Endothelial cell of umbilical vein (primary cell): ENCODE data around the gene DHX36. TPM values are rescaled to one million over a fixed set of nuclear protein-coding genes. Genes with fewer than 3 reads are reported as not detected.

ENCODE experiments used
- BruUV-seq: library from RNA; stranded (reverse); fragments of 400-500 nt; replicated peaks from 2 replicates; lab custom pipeline; 2021; lab: Mats Ljungman, UMichigan
- CTCF ChIA-PET: fragments of 300-600, 350-600 bp; sonication (Branson Sonifier 250); formaldehyde crosslinking; loops from one replicate; lab custom pipeline; 2021; ENCODE audit warnings: antibody characterized with exemption, inconsistent platforms; lab: Charles Lee
- POLR2A ChIA-PET: fragments of 300-600, 350-600 bp; sonication (Branson Sonifier 250); formaldehyde crosslinking; loops from one replicate; lab custom pipeline; 2021; ENCODE audit warnings: antibody characterized with exemption, inconsistent platforms; lab: Charles Lee
- DNase-seq: peaks from one replicate; pipeline ENCODE4 v3.0.0-alpha.2; 2011; ENCODE audit warnings: low read depth, low spot score
- FAIRE-seq: peaks from 2 replicates; lab custom pipeline; 2011; peaks lifted over from hg19 to GRCh38; lab: Jason Lieb, UNC
- H2AFZ ChIP-seq: 2 replicates; pipeline ENCODE4 v1.6.0; 2012; ENCODE audit warnings: low read depth, low read length, control low read depth, inconsistent platforms
- H3K27ac ChIP-seq: 2 replicates; pipeline ENCODE4 v1.5.1; 2011; ENCODE audit warnings: low read depth, mild to moderate bottlenecking, control low read depth, low read length, moderate library complexity; ENCODE audit not compliant: insufficient read depth
- H3K27me3 ChIP-seq, 2 experiments: 2 replicates each; pipeline versions ENCODE4 v1.6.0 to v1.6.1; 2011; ENCODE audit warnings: low read length in 2 of 2, mixed read lengths in 1 of 2; ENCODE audit not compliant: control insufficient read depth in 2 of 2, insufficient read depth in 2 of 2
- H3K36me3 ChIP-seq, 2 experiments: 2 replicates in 1 of 2; 3 replicates in 1 of 2; pipeline ENCODE4 v1.5.1; 2011; ENCODE audit warnings: low read length in 2 of 2, mild to moderate bottlenecking in 1 of 2, moderate library complexity in 1 of 2; ENCODE audit not compliant: control insufficient read depth in 2 of 2, insufficient read depth in 2 of 2; ENCODE audit errors: extremely low read depth in 1 of 2
- H3K4me1 ChIP-seq: 3 replicates; pipeline ENCODE4 v1.5.1; 2011; ENCODE audit warnings: mild to moderate bottlenecking, low read length; ENCODE audit not compliant: control insufficient read depth, insufficient read depth; ENCODE audit errors: extremely low read depth
- H3K4me2 ChIP-seq: 2 replicates; pipeline ENCODE4 v1.6.1; 2011; ENCODE audit warnings: low read length, control low read depth, mixed read lengths; ENCODE audit not compliant: insufficient read depth
- H3K4me3 ChIP-seq, 3 experiments: fragments of 200-600 bp in 1 of 3; sonication (generic), shearing (Covaris generic) in 1 of 3; replicated peaks in 1 of 3; 2 replicates each; pipeline ENCODE4 v1.5.1; 2011 to 2016; ENCODE audit warnings: control low read depth in 3 of 3, low read length in 3 of 3, mild to moderate bottlenecking in 2 of 3, inconsistent platforms in 1 of 3, low read depth in 1 of 3, moderate library complexity in 1 of 3; ENCODE audit not compliant: insufficient read depth in 1 of 3
- H3K79me2 ChIP-seq: 2 replicates; pipeline ENCODE4 v1.6.0; 2012; ENCODE audit warnings: low read length, inconsistent platforms; ENCODE audit not compliant: control insufficient read depth, insufficient read depth
- H3K9ac ChIP-seq: replicated peaks from 2 replicates; pipeline ENCODE3; 2011; ENCODE audit warnings: low read length, control low read depth; ENCODE audit not compliant: insufficient read depth; ENCODE audit errors: extremely low read depth
- H3K9me1 ChIP-seq: replicated peaks from 3 replicates; pipeline ENCODE4 v1.6.0; 2011; ENCODE audit warnings: mild to moderate bottlenecking, low read length; ENCODE audit not compliant: control insufficient read depth, insufficient read depth; ENCODE audit errors: extremely low read depth
- H3K9me3 ChIP-seq: replicated peaks from 2 replicates; pipeline ENCODE4 v1.5.1; 2012; ENCODE audit warnings: low read length, inconsistent platforms; ENCODE audit not compliant: control insufficient read depth, insufficient read depth
- H4K20me1 ChIP-seq: replicated peaks from 2 replicates; pipeline ENCODE3; 2011; ENCODE audit warnings: mild to moderate bottlenecking, low read length; ENCODE audit not compliant: control insufficient read depth, insufficient read depth; ENCODE audit errors: extremely low read depth
- CTCF ChIP-seq, 2 donors: IDR thresholded peaks; 1 replicate in 1 of 2; 2 replicates in 1 of 2; pipeline ENCODE4 v1.5.1; 2011; ENCODE audit warnings: low read length in 2 of 2, mild to moderate bottlenecking in 2 of 2, moderate library complexity in 2 of 2, control low read depth in 1 of 2, inconsistent platforms in 1 of 2, low read depth in 1 of 2; ENCODE audit not compliant: insufficient read depth in 1 of 2; ENCODE audit errors: extremely low read depth in 1 of 2
- EZH2 ChIP-seq: IDR thresholded peaks from 2 replicates; pipeline ENCODE4 v1.6.1; 2012; ENCODE audit warnings: borderline replicate concordance, low read depth, mild to moderate bottlenecking, moderate library complexity, low read length, inconsistent platforms; ENCODE audit not compliant: severe bottlenecking
- FOS ChIP-seq: IDR thresholded peaks from 2 replicates; pipeline ENCODE4 v1.6.1; 2011; ENCODE audit warnings: mild to moderate bottlenecking, low read length, moderate library complexity, borderline replicate concordance; ENCODE audit not compliant: insufficient read depth
- GATA2 ChIP-seq: IDR thresholded peaks from 2 replicates; pipeline ENCODE4 v1.7.0; 2011; ENCODE audit warnings: low read depth, mild to moderate bottlenecking, moderate library complexity, mixed read lengths, low read length; ENCODE audit not compliant: insufficient read length, insufficient read depth
- JUN ChIP-seq: IDR thresholded peaks from 2 replicates; pipeline ENCODE4 v1.6.1; 2011; ENCODE audit warnings: borderline replicate concordance, low read depth; ENCODE audit not compliant: insufficient read length, insufficient read depth
- MAX ChIP-seq: IDR thresholded peaks from 2 replicates; pipeline ENCODE4 v1.6.1; 2011; ENCODE audit not compliant: insufficient read depth, insufficient read length
- MYC ChIP-seq: IDR thresholded peaks from one replicate; pipeline ENCODE4 v1.6.1; 2011; ENCODE audit warnings: mild to moderate bottlenecking, low read depth, low read length
- POLR2A ChIP-seq: IDR thresholded peaks from 2 replicates; pipeline ENCODE4 v1.6.1; 2012; ENCODE audit warnings: low read depth, mild to moderate bottlenecking, control low read depth, low read length
- POLR2AphosphoS5 ChIP-seq: IDR thresholded peaks from 2 replicates; pipeline ENCODE4 v1.6.1; 2012; ENCODE audit warnings: low read depth, mild to moderate bottlenecking, control low read depth, low read length, moderate library complexity; ENCODE audit not compliant: insufficient read depth
- dilution Hi-C: fragments of 300-500 bp; cut with MboI; formaldehyde crosslinking; loops from one replicate; pipeline ENCODE4 v1.15.0; 2019; ENCODE audit warnings: low sequenced_read_pairs; ENCODE audit not compliant: extremely low pct_ligation_motif_present
- intact Hi-C: fragments of 100-400 bp; cut with micrococcal nuclease; formaldehyde crosslinking; loops from one replicate; pipeline ENCODE4 v1.10.0; 2022
- polyA plus RNA-seq, 4 experiments: library from polyadenylated mRNA; depleted of rRNA in 3 of 4; stranded (reverse) in 3 of 4; unstranded in 1 of 4; fragments of >200 nt; gene quantifications; 2 replicates each; pipeline versions ENCODE4 v1.2.1 to v1.2.3, GENCODE V29; 2011 to 2012; ENCODE audit warnings: missing spikeins in 1 of 4
- total RNA-seq: library from RNA; stranded (reverse); gene quantifications from 2 replicates; pipeline ENCODE4 v1.2.3, GENCODE V29; 2021

DHX36 gene
- total and polyA plus RNA-seq, 2 donors (not counting 3 experiments of a cell fraction or from before 2014, with no cell fraction given): 19.6 to 52.7 TPM

- ChIA-PET CTCF (no interaction called here), POLR2A (no interaction called here)
- no TSS peak for BruUV-seq
- Histone ChIP-seq H3K4me2 (no peak overlapping the region), H3K27ac (no peak overlapping the region), H4K20me1 (no peaks in the 10 kb centered on the region), H3K9me1 (no peaks in the 10 kb centered on the region), H3K9me3 (no peaks in the 10 kb centered on the region), H2AFZ (no peak overlapping the region), H3K4me3 (no peak overlapping the region), H3K27me3 (no peaks in the 10 kb centered on the region), H3K9ac (no peak overlapping the region), H3K79me2 (no peaks in the 10 kb centered on the region), H3K4me1 (no peaks in the 10 kb centered on the region), H3K36me3 (peaks cover 11 to 15% of the 10 kb centered on the region in 2 experiments)
- no peak for DNase-seq
- no peak for FAIRE-seq
- no peak for TF ChIP-seq JUN
- dilution Hi-C loops: no loop called here
- intact Hi-C loops: no loop called here
Observed at GRCh38 chr3:154301561-154301960, 22.7 kb downstream of the DHX36 start.

GRCh38 chr3:154294016-154294415 lies 30.3 kb downstream of the DHX36 start:
- Histone ChIP-seq H3K9me3 (no peaks in the 10 kb centered on the region), H3K9ac (no peak overlapping the region), H3K4me3 (no peak overlapping the region), H3K9me1 (no peaks in the 10 kb centered on the region), H3K27me3 (no peaks in the 10 kb centered on the region), H3K4me2 (no peak overlapping the region), H3K79me2 (no peaks in the 10 kb centered on the region), H4K20me1 (no peaks in the 10 kb centered on the region), H3K27ac (no peak overlapping the region), H2AFZ (no peak overlapping the region), H3K36me3 (peaks cover 4 to 9% of the 10 kb centered on the region in 2 experiments), H3K4me1 (no peaks in the 10 kb centered on the region)
- DNase-seq (no peak), FAIRE-seq (no peak)
- ChIA-PET CTCF (no interaction called here), POLR2A (no interaction called here)
- no peak for TF ChIP-seq POLR2AphosphoS5
- no peak for TF ChIP-seq CTCF (IDR thresholded peaks at IDR 0.05; ENCODE audit: extremely low read depth in 1 of 2, insufficient read depth in 1 of 2, low read depth in 1 of 2, low read length in 2 of 2)
- TF ChIP-seq GATA2: no peak
- TF ChIP-seq EZH2: no peak
- no peak for TF ChIP-seq MYC
- TF ChIP-seq MAX: no peak
- TF ChIP-seq POLR2A: no peak
- no peak for TF ChIP-seq JUN
- TF ChIP-seq FOS: no peak
- no TSS peak for BruUV-seq
- dilution Hi-C loops (no loop called here), intact Hi-C loops (no loop called here)
